Lung (tissue), 12 donors: ENCODE data around the gene DNAH1. TPM values are rescaled to one million over a fixed set of nuclear protein-coding genes. Genes with fewer than 3 reads are reported as not detected.

Experiments
- ATAC-seq: fragments of 200-7000 bp; cut with Tn5 transposase; one replicate; pipeline ENCODE4 v1.9.1; 2020; ENCODE audit warnings: moderate number of reproducible peaks; ENCODE audit not compliant: insufficient read depth, low FRiP score
- DNase-seq, 3 donors: peaks; one replicate each; pipeline ENCODE4 v3.0.0-alpha.2; 2013 to 2017
- H3K27ac ChIP-seq, 2 donors: one replicate each; pipeline ENCODE4 v1.5.1; 2013; ENCODE audit warnings: mild to moderate bottlenecking in 2 of 2, moderate library complexity in 2 of 2, control low read depth in 1 of 2, inconsistent platforms in 1 of 2, low read depth in 1 of 2, low read length in 1 of 2
- H3K27me3 ChIP-seq, 3 donors: one replicate each; pipeline ENCODE4 v1.5.1; 2013; ENCODE audit warnings: low read length in 2 of 3; ENCODE audit not compliant: control insufficient read depth in 3 of 3, insufficient read depth in 3 of 3
- H3K36me3 ChIP-seq, 4 donors: one replicate each; pipeline ENCODE4 v1.5.1; 2013; ENCODE audit warnings: low read length in 4 of 4, mild to moderate bottlenecking in 1 of 4, moderate library complexity in 1 of 4; ENCODE audit not compliant: control insufficient read depth in 4 of 4, insufficient read depth in 4 of 4
- H3K4me1 ChIP-seq, 5 donors: one replicate each; pipeline ENCODE4 v1.5.1; 2013; ENCODE audit warnings: low read length in 5 of 5, mild to moderate bottlenecking in 2 of 5, moderate library complexity in 1 of 5; ENCODE audit not compliant: control insufficient read depth in 5 of 5, insufficient read depth in 5 of 5
- H3K4me3 ChIP-seq: one replicate; pipeline ENCODE4 v1.5.1; 2013; ENCODE audit warnings: mild to moderate bottlenecking, control low read depth, moderate library complexity
- H3K9ac ChIP-seq, 2 donors: one replicate each; pipeline ENCODE4 v1.5.1; 2013; ENCODE audit warnings: low read length in 2 of 2, control low read depth in 1 of 2; ENCODE audit not compliant: insufficient read depth in 1 of 2
- H3K9me3 ChIP-seq, 4 donors: one replicate each; pipeline ENCODE4 v1.5.1; 2013; ENCODE audit warnings: low read length in 3 of 4, mild to moderate bottlenecking in 1 of 4, moderate library complexity in 1 of 4; ENCODE audit not compliant: control insufficient read depth in 4 of 4, insufficient read depth in 3 of 4
- WGBS, 2 donors: extraction: QIAGEN DNeasy Blood & Tissue Kit; methylation state at CpG; one replicate each; pipeline ENCODE4 v1.1.7; 2013; 5-methylcytosine and 5-hydroxymethylcytosine counted together
- polyA plus RNA-seq, 2 donors: library from polyadenylated mRNA; stranded (reverse); fragments of 200-250 nt; gene quantifications; one replicate each; pipeline ENCODE4 v1.2.1, GENCODE V29; 2013
- total RNA-seq, 2 donors: library from RNA; depleted of rRNA in 1 of 2; stranded (reverse); fragments of >200 nt in 1 of 2; gene quantifications; one replicate each; pipeline ENCODE4 v1.2.1, GENCODE V29; 2014 to 2021
- TF ChIP-seq, protein P1 (sequence below): IDR thresholded peaks from 2 replicates; pipeline ENCODE4 v1.5.1; 2012; ENCODE audit warnings: mild to moderate bottlenecking; ENCODE audit errors: control extremely low read depth, extremely low read depth
- donor health status: control.
- donor health status: control.
- donor health status: Bipolar disorder and iron deficiency.
- donor health status: healthy.
- donor health status: DM: yes; HTN: yes; CAD: no.

DNAH1 gene
- total and polyA plus RNA-seq, 4 donors: 6.1 to 21.5 (median 11.4) TPM

DNA sequence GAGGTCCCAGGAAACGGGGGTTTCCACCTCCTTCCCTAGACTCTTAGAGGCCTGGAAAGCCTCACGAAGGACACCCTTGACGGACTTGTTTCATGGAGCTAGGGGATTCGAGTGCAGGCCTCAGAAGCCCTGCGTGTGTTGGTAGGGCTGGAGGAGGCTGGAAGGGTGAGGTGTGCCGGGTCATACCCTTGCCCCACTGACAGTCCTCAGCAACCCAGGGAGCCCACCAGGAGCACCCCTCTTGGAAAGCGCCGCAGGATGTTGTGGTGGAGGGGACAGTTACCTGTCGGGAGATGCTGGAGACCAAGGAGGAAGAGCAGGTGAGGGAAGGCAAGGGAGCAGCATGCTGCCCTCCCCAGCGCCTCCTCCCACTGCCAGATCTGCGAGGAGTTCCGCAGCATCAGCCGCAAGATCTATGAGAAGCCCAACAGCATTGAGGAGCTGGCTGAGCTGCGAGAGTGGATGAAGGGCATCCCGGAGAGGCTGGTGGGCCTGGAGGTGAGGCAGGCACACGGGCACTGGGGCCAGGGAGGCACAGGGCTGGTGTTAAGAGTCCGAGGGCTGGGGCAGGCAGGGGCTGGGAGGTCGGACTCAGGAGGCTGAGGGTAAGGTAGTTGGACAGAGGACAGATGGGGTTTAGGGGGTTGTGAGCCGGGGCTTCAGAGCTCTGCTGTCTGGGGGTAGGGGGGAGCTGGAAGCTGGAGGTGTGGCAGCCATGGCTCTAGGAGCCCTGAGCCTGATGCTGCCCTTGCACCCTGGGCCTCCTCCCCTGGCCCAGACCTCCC lies 33.7 kb downstream of the DNAH1 start:
- WGBS, 2 donors: 93% methylated on average over 19 of the region's 19 CpGs
- peaks cover 0 to 59% (median 2%) of the 10 kb centered on the region in 4 donors for H3K36me3 ChIP-seq
- H3K4me1 ChIP-seq: no peaks in the 10 kb centered on the region
- H3K9me3 ChIP-seq: no peaks in the 10 kb centered on the region
- DNase-seq (no peak), ATAC-seq (no peak)
- no peak overlapping the region for H3K9ac ChIP-seq
- H3K27me3 ChIP-seq: no peaks in the 10 kb centered on the region
- H3K4me3 ChIP-seq: no peak overlapping the region
- H3K27ac ChIP-seq: no peak overlapping the region
- TF ChIP-seq, protein P1, sequence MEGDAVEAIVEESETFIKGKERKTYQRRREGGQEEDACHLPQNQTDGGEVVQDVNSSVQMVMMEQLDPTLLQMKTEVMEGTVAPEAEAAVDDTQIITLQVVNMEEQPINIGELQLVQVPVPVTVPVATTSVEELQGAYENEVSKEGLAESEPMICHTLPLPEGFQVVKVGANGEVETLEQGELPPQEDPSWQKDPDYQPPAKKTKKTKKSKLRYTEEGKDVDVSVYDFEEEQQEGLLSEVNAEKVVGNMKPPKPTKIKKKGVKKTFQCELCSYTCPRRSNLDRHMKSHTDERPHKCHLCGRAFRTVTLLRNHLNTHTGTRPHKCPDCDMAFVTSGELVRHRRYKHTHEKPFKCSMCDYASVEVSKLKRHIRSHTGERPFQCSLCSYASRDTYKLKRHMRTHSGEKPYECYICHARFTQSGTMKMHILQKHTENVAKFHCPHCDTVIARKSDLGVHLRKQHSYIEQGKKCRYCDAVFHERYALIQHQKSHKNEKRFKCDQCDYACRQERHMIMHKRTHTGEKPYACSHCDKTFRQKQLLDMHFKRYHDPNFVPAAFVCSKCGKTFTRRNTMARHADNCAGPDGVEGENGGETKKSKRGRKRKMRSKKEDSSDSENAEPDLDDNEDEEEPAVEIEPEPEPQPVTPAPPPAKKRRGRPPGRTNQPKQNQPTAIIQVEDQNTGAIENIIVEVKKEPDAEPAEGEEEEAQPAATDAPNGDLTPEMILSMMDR: no peak

DNA sequence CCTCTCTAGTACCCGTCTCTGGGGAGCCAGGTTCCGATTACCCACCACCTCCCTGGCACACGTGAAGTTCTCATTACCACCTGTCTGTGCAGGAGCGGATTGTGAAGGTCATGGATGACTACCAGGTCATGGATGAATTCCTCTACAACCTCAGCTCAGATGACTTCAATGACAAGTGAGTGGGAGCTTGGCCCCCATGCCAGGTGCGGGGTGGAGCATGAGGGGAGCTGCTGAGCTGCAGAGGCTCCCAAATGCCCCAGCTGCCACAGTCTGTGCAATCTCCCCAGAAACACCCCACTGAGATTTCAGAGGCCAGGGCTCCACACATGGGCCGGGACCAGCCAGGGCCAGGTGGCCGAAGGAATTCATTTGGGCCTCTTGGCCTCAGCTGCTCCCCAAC lies 34.3 kb downstream of the DNAH1 start:
- H3K27ac ChIP-seq: no peak overlapping the region
- no peaks in the 10 kb centered on the region for H3K4me1 ChIP-seq
- DNase-seq: no peak
- 94 to 96% methylated on average over 7 of the region's 7 CpGs for WGBS, 2 donors
- ATAC-seq: no peak
- TF ChIP-seq, protein P1: no peak
- no peaks in the 10 kb centered on the region for H3K9me3 ChIP-seq
- H3K27me3 ChIP-seq: no peaks in the 10 kb centered on the region
- no peak overlapping the region for H3K4me3 ChIP-seq
- H3K9ac ChIP-seq: no peak overlapping the region
- peaks cover 0 to 63% (median 3%) of the 10 kb centered on the region in 4 donors for H3K36me3 ChIP-seq

DNA sequence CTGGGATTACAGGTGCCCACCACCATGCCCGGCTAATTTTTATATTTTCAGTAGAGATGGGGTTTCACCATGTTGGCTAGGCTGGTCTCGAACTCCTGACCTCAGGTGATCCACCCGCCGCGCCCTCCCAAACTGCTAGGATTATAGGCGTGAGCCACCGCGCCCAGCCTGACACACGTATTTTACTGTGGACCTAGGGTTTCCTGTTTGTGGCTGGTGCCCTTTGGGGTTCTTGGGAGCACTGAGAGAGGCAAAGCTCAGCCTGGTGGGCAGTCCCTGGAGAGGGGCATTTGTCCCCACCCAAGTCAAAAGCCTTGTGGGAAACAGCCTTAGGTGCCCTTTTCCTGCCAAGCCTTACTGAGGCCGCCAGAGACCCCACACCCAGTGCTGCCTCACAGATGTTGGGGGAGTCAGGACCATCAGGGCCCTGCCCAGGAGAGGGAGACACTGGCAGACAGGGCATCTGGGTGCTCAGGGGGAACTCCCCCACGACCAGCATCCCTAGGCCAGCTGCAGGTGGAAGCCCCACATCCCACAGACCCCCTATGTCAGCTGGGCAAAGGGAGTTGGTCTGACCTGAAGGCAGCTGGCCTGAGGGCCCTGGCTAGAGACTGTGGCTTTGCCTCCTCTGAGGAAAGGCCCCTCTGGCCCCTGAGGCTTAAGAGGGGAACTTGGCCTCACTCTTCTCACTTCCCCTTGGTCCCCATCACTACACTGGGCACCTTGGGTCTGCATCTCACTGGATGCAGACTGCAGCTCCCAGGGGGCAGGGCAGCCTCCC lies 35.1 kb downstream of the DNAH1 start:
- Histone ChIP-seq H3K27me3 (no peaks in the 10 kb centered on the region), H3K4me1 (no peaks in the 10 kb centered on the region), H3K36me3 (peaks cover 0 to 68% (median 3%) of the 10 kb centered on the region in 4 donors), H3K27ac (no peak overlapping the region), H3K9me3 (no peaks in the 10 kb centered on the region), H3K4me3 (no peak overlapping the region), H3K9ac (no peak overlapping the region)
- TF ChIP-seq, protein P1: no peak
- ATAC-seq (no peak), DNase-seq (no peak)
- WGBS, 2 donors: 91 to 96% methylated on average over 11 of the region's 11 CpGs
